Activated T-cell treated with anti-CD3 and anti-CD28 coated beads, Interleukin-2, amount 50 U/mL, for 4 hours (primary cell): Measurements from ENCODE around the gene PLPP3. TPM values are rescaled to one million over a fixed set of nuclear protein-coding genes. Genes with fewer than 3 reads are reported as not detected.

ENCODE experiments used
- ATAC-seq, 2 donors: fragments of 200-7000 bp; cut with Tn5 transposase; one replicate each; pipeline ENCODE4 v1.10.0; 2021
- DNase-seq: peaks from one replicate; pipeline ENCODE4 v3.0.0-alpha.2; 2020
- H3K27me3 Mint-ChIP-seq: one replicate; pipeline ENCODE4 v1.8.0; 2021; ENCODE audit warnings: low read depth, mixed read lengths
- H3K36me3 Mint-ChIP-seq: one replicate; pipeline ENCODE4 v1.8.0; 2022; ENCODE audit warnings: mixed read lengths; ENCODE audit not compliant: insufficient read depth
- H3K4me1 Mint-ChIP-seq: one replicate; pipeline ENCODE4 v1.8.0; 2021; ENCODE audit warnings: low read depth, mixed read lengths
- H3K4me3 Mint-ChIP-seq: one replicate; pipeline ENCODE4 v1.8.0; 2021; ENCODE audit warnings: mild to moderate bottlenecking, moderate library complexity, mixed read lengths
- H3K9me3 Mint-ChIP-seq: one replicate; pipeline ENCODE4 v1.8.0; 2021; ENCODE audit warnings: mixed read lengths
- total RNA-seq, 3 donors: library from RNA; stranded (reverse); gene quantifications; one replicate each; pipeline ENCODE4 v1.2.1, GENCODE V29; 2021

PLPP3 gene
- total RNA-seq, 3 donors from 2014 or later = 0.20 to 0.49 (median 0.24) TPM

GRCh38 chr1:56566061-56566744, 13.2 kb downstream of the PLPP3 start:
- Mint-ChIP-seq H3K27me3 (no peaks in the 10 kb centered on the region), H3K4me3 (no peak overlapping the region), H3K36me3 (no peaks in the 10 kb centered on the region)

GRCh38 chr1:56564615-56565014, 14.7 kb downstream of the PLPP3 start:
- peaks cover 1% of the 10 kb centered on the region for H3K4me1 Mint-ChIP-seq
- H3K36me3 Mint-ChIP-seq = no peaks in the 10 kb centered on the region
- no peaks in the 10 kb centered on the region for H3K27me3 Mint-ChIP-seq
- no peak overlapping the region for H3K4me3 Mint-ChIP-seq
- no peaks in the 10 kb centered on the region for H3K9me3 Mint-ChIP-seq
- ATAC-seq (no peak), DNase-seq (no peak)

More at GRCh38 chr1:56566061-56566744, 13.2 kb downstream of the PLPP3 start:
- ATAC-seq = no peak
- Mint-ChIP-seq H3K9me3 (no peaks in the 10 kb centered on the region), H3K4me1 (peaks cover 1% of the 10 kb centered on the region)
- DNase-seq = no peak

GRCh38 chr1:56563568-56563967, 15.8 kb downstream of the PLPP3 start:
- H3K36me3 Mint-ChIP-seq = no peaks in the 10 kb centered on the region
- H3K27me3 Mint-ChIP-seq = no peaks in the 10 kb centered on the region
- DNase-seq (no peak), ATAC-seq (no peak)
- peaks cover 1% of the 10 kb centered on the region for H3K4me1 Mint-ChIP-seq
- no peaks in the 10 kb centered on the region for H3K9me3 Mint-ChIP-seq
- no peak overlapping the region for H3K4me3 Mint-ChIP-seq

GRCh38 chr1:56562891-56563452, 16.4 kb downstream of the PLPP3 start:
- ATAC-seq (no peak), DNase-seq (no peak)
- Mint-ChIP-seq H3K27me3 (no peaks in the 10 kb centered on the region), H3K4me1 (peaks cover 1% of the 10 kb centered on the region), H3K9me3 (no peaks in the 10 kb centered on the region), H3K36me3 (no peaks in the 10 kb centered on the region), H3K4me3 (no peak overlapping the region)

- DNase-seq (no peak), ATAC-seq (no peak)
- no peaks in the 10 kb centered on the region for H3K27me3 Mint-ChIP-seq
- no peaks in the 10 kb centered on the region for H3K36me3 Mint-ChIP-seq
- H3K4me1 Mint-ChIP-seq = peaks cover 1% of the 10 kb centered on the region
- no peaks in the 10 kb centered on the region for H3K9me3 Mint-ChIP-seq
- no peak overlapping the region for H3K4me3 Mint-ChIP-seq
Measured at GRCh38 chr1:56561227-56562019, 17.9 kb downstream of the PLPP3 start.

- Mint-ChIP-seq H3K4me1 (no peaks in the 10 kb centered on the region), H3K36me3 (no peaks in the 10 kb centered on the region), H3K9me3 (no peaks in the 10 kb centered on the region), H3K27me3 (no peaks in the 10 kb centered on the region), H3K4me3 (no peak overlapping the region)
- DNase-seq = no peak
- ATAC-seq = no peak
Measured at GRCh38 chr1:56557746-56558145, 21.6 kb downstream of the PLPP3 start.

GRCh38 chr1:56555448-56555847, 23.9 kb downstream of the PLPP3 start:
- no peaks in the 10 kb centered on the region for H3K36me3 Mint-ChIP-seq
- H3K9me3 Mint-ChIP-seq = no peaks in the 10 kb centered on the region
- no peak overlapping the region for H3K4me3 Mint-ChIP-seq
- H3K27me3 Mint-ChIP-seq = no peaks in the 10 kb centered on the region
- ATAC-seq (no peak), DNase-seq (no peak)
- H3K4me1 Mint-ChIP-seq = no peaks in the 10 kb centered on the region

GRCh38 chr1:56553046-56553445, 26.3 kb downstream of the PLPP3 start:
- ATAC-seq = no peak
- Mint-ChIP-seq H3K36me3 (no peaks in the 10 kb centered on the region), H3K4me1 (no peaks in the 10 kb centered on the region), H3K4me3 (no peak overlapping the region), H3K9me3 (no peaks in the 10 kb centered on the region), H3K27me3 (no peaks in the 10 kb centered on the region)
- DNase-seq = no peak

GRCh38 chr1:56552349-56552748, 27.0 kb downstream of the PLPP3 start:
- Mint-ChIP-seq H3K36me3 (no peaks in the 10 kb centered on the region), H3K4me1 (no peaks in the 10 kb centered on the region), H3K9me3 (no peaks in the 10 kb centered on the region), H3K4me3 (no peak overlapping the region), H3K27me3 (no peaks in the 10 kb centered on the region)
- ATAC-seq (no peak), DNase-seq (no peak)

GRCh38 chr1:56551691-56552090, 27.7 kb downstream of the PLPP3 start:
- Mint-ChIP-seq H3K4me3 (no peak overlapping the region), H3K36me3 (no peaks in the 10 kb centered on the region)
- no peak for ATAC-seq

GRCh38 chr1:56550859-56551188, 28.5 kb downstream of the PLPP3 start:
- Mint-ChIP-seq H3K4me3 (no peak overlapping the region), H3K9me3 (no peaks in the 10 kb centered on the region), H3K36me3 (no peaks in the 10 kb centered on the region), H3K4me1 (no peaks in the 10 kb centered on the region), H3K27me3 (no peaks in the 10 kb centered on the region)
- DNase-seq (no peak), ATAC-seq (no peak)

More at GRCh38 chr1:56551691-56552090, 27.7 kb downstream of the PLPP3 start:
- Mint-ChIP-seq H3K9me3 (no peaks in the 10 kb centered on the region), H3K4me1 (no peaks in the 10 kb centered on the region), H3K27me3 (no peaks in the 10 kb centered on the region)
- no peak for DNase-seq

- no peaks in the 10 kb centered on the region for H3K27me3 Mint-ChIP-seq
- no peaks in the 10 kb centered on the region for H3K9me3 Mint-ChIP-seq
- no peak overlapping the region for H3K4me3 Mint-ChIP-seq
- no peaks in the 10 kb centered on the region for H3K4me1 Mint-ChIP-seq
- DNase-seq = no peak
- no peaks in the 10 kb centered on the region for H3K36me3 Mint-ChIP-seq
- no peak for ATAC-seq
Measured at GRCh38 chr1:56550138-56550858, 29.1 kb downstream of the PLPP3 start.

GRCh38 chr1:56548571-56548970, 30.8 kb downstream of the PLPP3 start:
- Mint-ChIP-seq H3K9me3 (no peaks in the 10 kb centered on the region), H3K4me1 (no peaks in the 10 kb centered on the region), H3K27me3 (no peaks in the 10 kb centered on the region), H3K36me3 (no peaks in the 10 kb centered on the region), H3K4me3 (no peak overlapping the region)
- no peak for DNase-seq
- no peak for ATAC-seq

GRCh38 chr1:56547977-56548376, 31.4 kb downstream of the PLPP3 start:
- ATAC-seq (no peak), DNase-seq (no peak)
- Mint-ChIP-seq H3K4me1 (no peaks in the 10 kb centered on the region), H3K27me3 (no peaks in the 10 kb centered on the region), H3K36me3 (no peaks in the 10 kb centered on the region), H3K9me3 (no peaks in the 10 kb centered on the region), H3K4me3 (no peak overlapping the region)
